ENCODE measurements around the gene NPPA.

NPPA gene

GRCh38 chr1:11874258-11874562, 26.6 kb upstream of the NPPA start:
- DNase-seq (ENCODE audit: low read depth in 2 of 2), result no peak

GRCh38 chr1:11873395-11874257, 26.0 kb upstream of the NPPA start:
- DNase-seq (ENCODE audit: low read depth in 2 of 2), result no peak

DNA sequence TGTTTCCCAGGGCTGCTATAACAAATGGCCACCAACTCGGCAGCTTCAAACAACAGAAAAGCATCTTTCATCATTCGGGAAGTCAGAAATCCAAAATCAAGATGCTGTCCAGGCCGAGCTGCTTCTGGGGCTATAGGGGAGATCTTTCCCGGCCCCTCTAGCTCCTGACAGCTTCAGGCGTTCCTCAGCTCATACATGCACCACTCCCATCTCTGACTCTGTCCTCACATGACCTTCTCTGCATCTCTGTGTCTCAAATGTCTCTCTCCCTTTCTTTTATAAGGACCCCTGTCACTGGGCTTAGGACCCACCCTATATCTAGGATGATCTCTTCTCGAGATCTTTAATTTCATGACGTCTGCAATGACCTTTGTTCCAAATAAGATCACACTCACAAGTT, 25.0 kb upstream of the NPPA start:
- no peak for DNase-seq (ENCODE audit: low read depth in 2 of 2)

- DNase-seq (ENCODE audit: low read depth in 2 of 2), result no peak
Observed at GRCh38 chr1:11869650-11870207, 22.1 kb upstream of the NPPA start.

GRCh38 chr1:11869104-11869503, 21.5 kb upstream of the NPPA start:
- DNase-seq (ENCODE audit: low read depth in 2 of 2), result no peak

DNA sequence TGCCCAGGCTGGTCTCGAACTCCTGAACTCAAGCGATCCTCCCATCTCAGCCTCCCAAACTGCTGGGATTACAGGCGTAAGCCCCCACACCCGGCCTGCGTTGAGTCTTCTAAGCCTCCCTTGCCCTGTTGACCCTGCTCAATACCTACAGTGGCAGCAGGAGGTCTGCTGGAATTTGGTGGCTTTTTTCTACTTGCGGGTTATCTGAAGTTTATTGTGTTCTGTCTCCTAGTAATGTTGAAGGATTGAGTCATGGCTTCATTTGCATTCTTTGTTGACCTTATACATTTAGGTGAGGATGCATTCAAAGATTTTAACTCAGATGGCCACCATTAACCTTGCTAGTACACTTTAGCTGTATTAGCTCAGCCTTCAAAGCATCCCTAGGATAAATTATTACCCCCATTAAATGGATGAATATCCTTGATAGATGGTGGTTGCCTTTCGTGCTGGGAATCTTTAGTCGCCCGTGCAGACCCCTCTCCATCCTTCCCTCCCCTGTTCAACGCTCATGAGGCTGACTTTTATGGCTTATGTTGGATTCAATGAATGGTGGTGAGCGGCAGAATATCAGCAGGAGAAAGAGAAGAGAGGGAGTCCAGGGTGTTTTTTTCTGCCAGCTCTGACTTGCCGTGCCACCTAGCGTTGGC, 20.9 kb upstream of the NPPA start:
- DNase-seq (ENCODE audit: low read depth in 2 of 2), result no peak

- no peak for DNase-seq (ENCODE audit: low read depth in 2 of 2)
Observed at GRCh38 chr1:11862890-11863289, 15.3 kb upstream of the NPPA start.

- DNase-seq (ENCODE audit: low read depth in 2 of 2), result no peak
Observed at GRCh38 chr1:11860587-11860986, 13.0 kb upstream of the NPPA start.

DNA sequence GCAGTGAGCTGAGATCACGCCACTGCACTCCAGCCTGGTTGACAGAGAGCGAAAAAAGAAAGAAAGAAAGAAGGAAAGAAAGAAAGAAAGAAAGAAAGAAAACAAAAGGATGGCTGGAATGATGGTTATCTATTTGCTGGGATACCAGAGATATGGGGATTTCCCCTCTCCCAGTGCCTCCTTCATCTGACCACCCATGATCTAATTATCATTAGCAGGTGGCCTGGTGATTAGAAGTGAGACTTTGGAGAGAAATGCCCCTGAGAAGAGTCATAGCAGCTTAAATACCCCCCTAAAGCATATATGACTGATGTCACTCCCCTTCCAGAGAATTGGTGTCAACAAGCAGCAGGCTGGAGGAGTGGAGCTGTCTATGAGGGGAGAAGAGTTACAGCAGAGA, 12.5 kb upstream of the NPPA start:
- no peak for DNase-seq (ENCODE audit: low read depth in 2 of 2)

DNA sequence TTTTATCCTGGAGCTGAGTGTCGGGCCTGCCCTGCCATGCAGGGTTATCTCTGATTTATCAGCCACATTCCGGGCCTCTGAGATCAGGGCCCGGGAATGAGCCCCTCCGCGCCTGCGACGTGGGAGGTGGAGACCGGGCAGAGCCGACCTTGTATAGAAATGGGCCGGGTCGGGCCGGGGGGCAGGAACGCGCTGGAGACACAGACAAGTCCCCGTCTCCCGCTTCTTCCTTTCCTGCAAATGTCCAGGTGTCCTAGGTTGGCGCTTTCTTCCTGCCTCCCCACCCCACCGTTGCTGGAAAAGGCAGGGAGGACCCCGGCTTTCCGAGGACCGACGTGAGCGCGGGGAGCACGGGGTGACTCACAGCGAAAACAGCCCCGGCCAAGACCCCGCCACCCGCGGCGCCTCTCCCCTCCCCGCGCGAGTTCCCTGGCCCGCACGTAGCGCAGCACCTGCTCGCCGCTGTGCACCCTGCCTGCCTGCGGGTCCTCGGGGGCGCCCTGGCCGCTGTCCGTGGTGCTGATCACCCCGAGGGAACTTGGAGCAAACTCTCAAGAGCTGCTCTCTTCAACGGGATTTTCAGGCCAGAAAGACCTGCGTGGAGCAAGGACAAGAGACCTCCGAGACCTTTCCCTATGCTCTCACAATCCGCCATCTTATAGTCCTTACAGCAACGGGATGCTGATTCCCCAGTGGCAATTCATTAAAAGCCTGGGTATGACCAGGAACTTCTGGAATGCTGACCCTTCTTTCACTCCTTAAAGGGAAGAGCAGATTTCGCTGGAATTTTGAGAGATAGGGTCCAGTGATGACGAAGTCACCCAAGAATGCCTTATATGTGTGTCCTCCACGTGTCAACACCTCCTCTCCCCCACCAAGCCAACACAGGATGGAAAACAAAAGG, 11.6 kb upstream of the NPPA start:
- peak; percentile 47 to 66 for DNase-seq (ENCODE audit: low read depth in 2 of 2)

DNA sequence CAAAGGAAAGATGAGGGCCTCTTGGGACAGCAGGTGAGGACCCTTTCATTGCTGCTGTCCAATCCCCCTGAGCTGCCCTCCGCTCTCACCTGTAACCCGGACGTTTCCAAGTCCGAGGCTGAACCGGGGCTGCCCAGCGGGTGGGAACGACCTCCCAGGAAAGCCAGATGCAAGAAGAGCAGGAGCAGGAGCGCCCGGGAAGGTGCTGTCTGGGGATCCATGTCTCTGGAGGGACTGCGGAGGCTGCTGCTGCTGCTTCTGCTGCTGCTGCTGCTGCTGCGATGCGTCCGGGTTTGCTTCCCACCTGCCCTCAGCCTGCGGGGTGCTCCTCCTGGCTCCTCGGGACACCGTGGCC, 11.0 kb upstream of the NPPA start, which contains the start of gene NPPB:
Gene NPPB, minus strand, starts transcription at position 333 of the 355 bp plus-strand sequence. Its CDS starts 112 bp downstream, at position 221.
- DNase-seq (ENCODE audit: low read depth in 2 of 2), result no peak

- no peak for DNase-seq (ENCODE audit: low read depth in 2 of 2)
Observed at GRCh38 chr1:11858158-11858557, 10.6 kb upstream of the NPPA start.

- DNase-seq (ENCODE audit: low read depth in 2 of 2), result no peak
Observed at GRCh38 chr1:11857164-11857851, 9.7 kb upstream of the NPPA start.

GRCh38 chr1:11856698-11857097, 9.1 kb upstream of the NPPA start:
- DNase-seq (ENCODE audit: low read depth in 2 of 2), result no peak

GRCh38 chr1:11855430-11855829, 7.8 kb upstream of the NPPA start:
- no peak for DNase-seq (ENCODE audit: low read depth in 2 of 2)

GRCh38 chr1:11854519-11854918, 6.9 kb upstream of the NPPA start:
- no peak for DNase-seq (ENCODE audit: low read depth in 2 of 2)

GRCh38 chr1:11851180-11851579, 3.6 kb upstream of the NPPA start:
- DNase-seq (ENCODE audit: low read depth in 2 of 2), result no peak

DNA sequence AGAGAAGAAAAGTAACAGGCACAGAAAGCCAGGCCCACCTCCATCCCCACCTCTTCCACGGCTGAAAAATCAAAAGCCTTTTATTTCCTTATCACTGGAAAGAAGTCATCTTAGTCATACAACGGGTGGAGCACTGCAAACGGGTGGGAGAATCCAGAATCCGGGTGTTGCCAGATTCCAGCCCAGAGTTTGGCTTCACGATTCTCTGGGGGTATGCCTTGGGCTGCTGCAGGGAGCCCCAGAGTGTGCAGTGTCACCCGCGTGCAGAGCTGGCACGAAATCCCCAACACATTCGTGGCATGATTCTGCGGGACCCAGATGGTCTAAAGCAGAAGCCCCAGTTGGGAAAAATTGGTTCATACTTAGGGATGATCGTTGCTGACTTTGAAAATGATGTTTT, 2.6 kb upstream of the NPPA start:
- no peak for DNase-seq (ENCODE audit: low read depth in 2 of 2)

GRCh38 chr1:11848373-11848700, 754 bp upstream of the NPPA start:
- DNase-seq (ENCODE audit: low read depth in 2 of 2), result no peak

DNA sequence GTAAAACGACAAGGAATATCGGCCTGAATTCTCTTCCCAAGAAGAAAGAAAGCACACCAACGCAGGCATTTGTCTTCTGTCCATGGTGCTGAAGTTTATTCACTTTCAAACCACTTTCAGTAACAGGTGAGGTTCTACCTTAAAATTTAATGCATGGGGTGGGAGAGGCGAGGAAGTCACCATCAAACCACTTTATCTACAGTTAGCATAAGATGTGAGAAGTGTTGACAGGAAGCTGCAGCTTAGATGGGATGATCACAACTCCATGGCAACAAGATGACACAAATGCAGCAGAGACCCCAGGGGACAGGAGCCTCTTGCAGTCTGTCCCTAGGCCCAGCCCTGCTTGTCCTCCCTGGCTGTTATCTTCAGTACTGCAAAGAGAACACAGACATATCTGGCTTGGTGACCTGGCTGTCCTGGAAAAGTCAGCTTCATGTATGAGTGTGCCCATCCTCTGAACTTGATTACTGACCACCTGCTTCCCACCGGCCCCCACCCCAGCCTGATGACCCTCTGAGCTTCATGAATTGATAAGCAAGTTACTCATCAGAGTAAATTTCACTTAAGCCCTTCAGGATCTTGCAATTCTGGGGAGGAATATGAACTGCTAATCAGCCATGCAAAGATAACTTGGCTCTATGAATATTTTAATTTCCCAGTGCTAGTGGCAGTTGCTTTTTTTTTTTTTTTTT, 1.8 kb downstream of the NPPA start:
- DNase-seq (ENCODE audit: low read depth in 2 of 2), result no peak

Data from stimulated activated CD8-positive, alpha-beta memory T cell treated with anti-CD3 and anti-CD28 coated beads, Interleukin-2, amount 100 ng/mL, for 48 hours (primary cell).